Panc1 (cell line): ENCODE data around the gene ULK3.
A peak's percentile ranks its signal among the peaks of the same experiment; 100 is the strongest.

Experiments used
- CTCF ChIP-seq: fragments of 450-650 bp; IDR thresholded peaks from 2 replicates; pipeline ENCODE4 v1.5.1; 2017; ENCODE audit warnings: mild to moderate bottlenecking
- POLR2AphosphoS5 ChIP-seq: IDR thresholded peaks from 2 replicates; pipeline ENCODE4 v1.6.1; 2012; ENCODE audit warnings: mild to moderate bottlenecking, low read depth, low read length, moderate library complexity
- REST ChIP-seq, 2 experiments: IDR thresholded peaks; 2 replicates each; pipeline ENCODE4 v1.6.1; 2011 to 2012; ENCODE audit warnings: low read depth in 2 of 2, control low read depth in 1 of 2, low read length in 1 of 2, mild to moderate bottlenecking in 1 of 2, moderate library complexity in 1 of 2; ENCODE audit not compliant: insufficient read depth in 1 of 2
- SIN3A ChIP-seq: IDR thresholded peaks from 2 replicates; pipeline ENCODE4 v1.6.1; 2012; ENCODE audit warnings: low read depth, mild to moderate bottlenecking, low read length, moderate library complexity, borderline replicate concordance; ENCODE audit not compliant: insufficient read depth

- TF ChIP-seq REST (IDR thresholded peaks at IDR 0.05; ENCODE audit: insufficient read depth in 1 of 2, low read depth in 2 of 2, low read length in 1 of 2): no peak; a peak in 1 of 4 replicates
- peak; percentile 83 for TF ChIP-seq POLR2AphosphoS5
- no peak for TF ChIP-seq CTCF
- TF ChIP-seq SIN3A: 0 out of 2 replicates have a peak, but pooled peaks have one; percentile 52
Observed at GRCh38 chr15:74889883-74890664, 47.1 kb upstream of the ULK3 start, which contains the start of gene MPI.
